Mesothelial cell of epicardium (in vitro differentiated cells): ENCODE results near the gene ACLY. TPM values are rescaled to one million over a fixed set of nuclear protein-coding genes. Genes with fewer than 3 reads are reported as not detected.
A peak's percentile ranks its signal among the peaks of the same experiment; 100 is the strongest.

ENCODE experiments used
- DNase-seq, 2 experiments: peaks; one replicate each; pipeline ENCODE4 v3.0.0; 2021; ENCODE audit warnings: low spot score in 2 of 2; ENCODE audit not compliant: unreplicated experiment in 2 of 2
- H3K27ac Mint-ChIP-seq: 2 replicates; pipeline ENCODE4 v1.8.0; 2021; ENCODE audit warnings: mixed read lengths
- H3K27me3 Mint-ChIP-seq: 2 replicates; pipeline ENCODE4 v1.8.0; 2021; ENCODE audit warnings: low read depth, mixed read lengths
- H3K36me3 Mint-ChIP-seq: 2 replicates; pipeline ENCODE4 v1.8.0; 2021; ENCODE audit warnings: mixed read lengths
- H3K4me1 Mint-ChIP-seq: 2 replicates; pipeline ENCODE4 v1.8.0; 2021; ENCODE audit warnings: mixed read lengths
- H3K4me3 Mint-ChIP-seq: 2 replicates; pipeline ENCODE4 v1.8.0; 2021; ENCODE audit warnings: mild to moderate bottlenecking, moderate library complexity, mixed read lengths
- H3K9me3 Mint-ChIP-seq: 2 replicates; pipeline ENCODE4 v1.8.0; 2021; ENCODE audit warnings: mixed read lengths
- total RNA-seq: library from RNA; stranded (reverse); gene quantifications from 3 replicates; pipeline ENCODE4 v1.2.1, GENCODE V29; 2021
- TF ChIP-seq, protein P1 (sequence below): fragments of 200-600 bp; sonication (generic); IDR thresholded peaks from one replicate; pipeline ENCODE4 v1.5.0; 2021; ENCODE audit warnings: antibody characterized with exemption; ENCODE audit not compliant: unreplicated experiment

ACLY gene
- total RNA-seq, 1 donor from 2014 or later = 133 TPM

DNA sequence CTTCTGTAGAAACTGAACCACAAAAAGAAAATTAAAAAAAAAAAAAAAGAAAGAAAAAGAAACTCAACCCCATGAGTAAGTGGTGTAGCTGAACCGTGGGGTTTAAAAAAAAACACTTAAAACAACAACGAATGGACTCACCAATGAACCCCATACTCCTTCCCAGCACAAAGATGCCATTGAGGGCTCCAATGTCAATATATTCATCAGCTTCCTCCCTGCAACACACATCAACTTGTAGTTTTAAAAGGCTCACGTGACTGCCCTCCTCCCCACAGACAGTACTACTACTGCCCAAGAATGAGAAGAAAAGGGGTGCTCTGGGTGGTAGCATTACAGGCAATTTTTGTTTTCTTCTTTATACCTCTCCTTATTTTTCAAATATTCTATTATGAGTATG, 50.2 kb downstream of the ACLY start:
- H3K27ac Mint-ChIP-seq = no peak overlapping the region
- H3K36me3 Mint-ChIP-seq = peaks cover 39% of the 10 kb centered on the region
- DNase-seq = no peak
- H3K9me3 Mint-ChIP-seq = no peaks in the 10 kb centered on the region
- H3K4me3 Mint-ChIP-seq = no peak overlapping the region
- H3K27me3 Mint-ChIP-seq = no peaks in the 10 kb centered on the region
- TF ChIP-seq, protein P1, sequence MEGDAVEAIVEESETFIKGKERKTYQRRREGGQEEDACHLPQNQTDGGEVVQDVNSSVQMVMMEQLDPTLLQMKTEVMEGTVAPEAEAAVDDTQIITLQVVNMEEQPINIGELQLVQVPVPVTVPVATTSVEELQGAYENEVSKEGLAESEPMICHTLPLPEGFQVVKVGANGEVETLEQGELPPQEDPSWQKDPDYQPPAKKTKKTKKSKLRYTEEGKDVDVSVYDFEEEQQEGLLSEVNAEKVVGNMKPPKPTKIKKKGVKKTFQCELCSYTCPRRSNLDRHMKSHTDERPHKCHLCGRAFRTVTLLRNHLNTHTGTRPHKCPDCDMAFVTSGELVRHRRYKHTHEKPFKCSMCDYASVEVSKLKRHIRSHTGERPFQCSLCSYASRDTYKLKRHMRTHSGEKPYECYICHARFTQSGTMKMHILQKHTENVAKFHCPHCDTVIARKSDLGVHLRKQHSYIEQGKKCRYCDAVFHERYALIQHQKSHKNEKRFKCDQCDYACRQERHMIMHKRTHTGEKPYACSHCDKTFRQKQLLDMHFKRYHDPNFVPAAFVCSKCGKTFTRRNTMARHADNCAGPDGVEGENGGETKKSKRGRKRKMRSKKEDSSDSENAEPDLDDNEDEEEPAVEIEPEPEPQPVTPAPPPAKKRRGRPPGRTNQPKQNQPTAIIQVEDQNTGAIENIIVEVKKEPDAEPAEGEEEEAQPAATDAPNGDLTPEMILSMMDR = no peak
- H3K4me1 Mint-ChIP-seq = peaks cover 3% of the 10 kb centered on the region

DNA sequence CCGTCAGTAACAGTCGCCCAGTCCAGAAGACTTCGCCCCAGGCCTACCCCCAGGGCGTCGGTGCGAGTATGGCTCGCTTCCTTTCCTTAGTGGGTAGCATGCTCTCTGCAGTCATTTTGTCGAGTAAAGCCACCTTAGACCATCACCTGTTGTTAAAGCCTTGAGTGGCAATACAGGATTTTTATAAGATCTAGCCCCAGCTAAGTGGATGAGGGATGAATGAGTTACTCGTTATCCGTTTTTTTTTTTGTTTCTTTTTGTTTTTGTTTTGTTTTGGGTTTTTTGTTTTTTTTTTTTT, 53.2 kb downstream of the ACLY start:
- TF ChIP-seq, protein P1 = no peak
- Mint-ChIP-seq H3K36me3 (peaks cover 13% of the 10 kb centered on the region), H3K27ac (peak overlapping the region; percentile 91), H3K9me3 (no peaks in the 10 kb centered on the region), H3K27me3 (no peaks in the 10 kb centered on the region), H3K4me1 (peaks cover 8% of the 10 kb centered on the region), H3K4me3 (no peak overlapping the region)
- DNase-seq = no peak

DNA sequence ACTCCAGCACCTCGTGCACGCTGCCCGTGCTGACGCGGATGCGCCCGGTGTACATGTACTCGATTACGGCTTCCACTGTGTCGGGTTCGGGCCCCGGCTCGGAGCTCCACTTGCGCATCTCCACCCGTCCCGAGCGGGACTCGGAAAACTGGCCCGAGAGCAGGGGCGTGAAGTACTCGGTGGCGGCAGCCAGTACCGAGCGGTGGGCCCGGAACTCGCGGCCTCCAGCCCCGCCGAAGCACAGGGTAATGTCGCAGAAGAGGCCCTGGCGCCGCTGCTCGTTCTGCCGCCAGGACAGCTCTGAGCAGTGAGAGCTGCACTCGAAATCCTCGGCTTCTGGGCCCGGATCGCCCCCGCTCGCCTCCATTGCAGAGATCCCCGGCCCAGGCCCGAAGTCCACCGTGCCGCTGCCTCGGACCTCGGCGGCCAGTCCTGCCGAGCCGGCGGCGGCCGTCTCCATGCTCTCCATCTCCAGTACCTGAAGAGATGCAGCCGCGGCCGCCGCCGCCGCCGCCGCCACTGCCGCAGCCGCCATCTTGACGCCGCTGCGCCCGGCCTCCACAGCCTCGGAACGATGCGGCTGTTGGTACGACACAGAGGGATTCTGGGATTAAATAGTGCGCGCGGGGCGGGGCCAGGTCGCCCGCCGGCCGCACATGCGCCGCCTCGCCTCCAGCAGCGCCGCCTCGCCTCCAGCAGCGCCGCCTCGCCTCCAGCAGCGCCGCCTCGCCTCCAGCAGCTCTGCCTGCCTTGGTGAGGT, 53.7 kb downstream of the ACLY start, which contains the start of gene KLHL11:
KLHL11 (minus strand) TSS at position 588 of the 760 bp plus-strand sequence; CDS start at position 535, 53 bp downstream.
- Mint-ChIP-seq H3K4me1 (peaks cover 9% of the 10 kb centered on the region), H3K36me3 (peaks cover 12% of the 10 kb centered on the region), H3K27me3 (no peaks in the 10 kb centered on the region), H3K4me3 (no peak within 1 kb of the TSS), H3K27ac (peak within 1 kb of the TSS; percentile 91), H3K9me3 (no peaks in the 10 kb centered on the region)
- TF ChIP-seq, protein P1 = no peak
- DNase-seq = peak; percentile 78 to 89

DNA sequence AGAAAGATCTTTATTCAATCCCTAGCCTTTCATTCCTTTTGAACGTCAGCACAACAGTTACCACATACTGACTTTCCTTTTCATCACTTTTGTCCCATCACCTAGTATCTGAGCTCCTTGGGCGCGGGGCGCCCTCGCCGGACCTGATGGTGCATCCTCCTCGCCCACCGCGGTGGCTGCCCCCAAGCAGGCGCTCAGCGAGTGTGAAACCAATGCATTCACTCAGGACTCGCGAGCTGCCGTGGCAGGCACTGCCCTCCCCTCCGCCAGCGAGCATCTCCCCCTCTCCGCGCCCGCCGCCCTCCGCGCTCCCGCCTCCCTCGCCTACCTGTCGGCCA, 54.3 kb downstream of the ACLY start:
- no peaks in the 10 kb centered on the region for H3K9me3 Mint-ChIP-seq
- TF ChIP-seq, protein P1 = no peak
- peaks cover 9% of the 10 kb centered on the region for H3K4me1 Mint-ChIP-seq
- H3K27me3 Mint-ChIP-seq = no peaks in the 10 kb centered on the region
- no peak overlapping the region for H3K27ac Mint-ChIP-seq
- DNase-seq = no peak
- H3K4me3 Mint-ChIP-seq = no peak overlapping the region
- H3K36me3 Mint-ChIP-seq = peaks cover 9% of the 10 kb centered on the region

DNA sequence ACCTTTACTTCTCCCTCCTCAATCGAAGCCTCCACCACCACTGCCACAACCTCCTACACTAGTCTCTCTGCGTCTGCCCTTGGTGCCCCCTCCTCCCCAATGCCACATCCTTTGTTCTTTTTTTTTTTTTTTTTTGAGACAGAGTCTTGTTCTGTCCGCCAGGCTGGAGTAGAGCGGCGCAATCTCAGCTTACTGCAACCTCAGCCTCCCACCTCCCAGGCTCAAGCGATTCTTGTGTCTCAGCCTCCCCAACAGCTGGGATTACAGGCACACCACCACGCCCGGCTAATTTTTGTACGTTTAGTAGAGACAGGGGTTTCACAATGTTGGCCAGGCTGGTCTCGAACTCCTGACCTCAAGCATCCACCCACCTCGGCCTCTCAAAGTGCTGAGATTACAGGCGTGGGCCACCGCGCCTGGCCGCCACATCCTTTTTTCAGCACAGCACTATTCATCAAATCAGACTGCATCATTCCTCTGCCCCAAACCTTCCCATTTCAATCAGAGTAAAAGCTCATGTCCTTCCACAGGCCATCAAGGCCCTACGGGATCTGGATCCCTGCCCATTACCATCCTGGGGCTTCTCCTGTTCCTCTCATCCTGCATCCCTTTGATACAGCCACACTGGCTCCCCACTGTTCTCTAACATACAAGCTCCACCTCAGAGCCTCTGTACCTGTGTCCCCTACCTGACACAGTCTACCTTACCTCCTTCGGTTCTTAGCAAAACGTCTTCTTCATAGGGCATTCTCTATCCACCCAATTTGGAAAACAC, 55.5 kb downstream of the ACLY start:
- Mint-ChIP-seq H3K4me3 (no peak overlapping the region), H3K36me3 (peaks cover 4% of the 10 kb centered on the region), H3K4me1 (peaks cover 9% of the 10 kb centered on the region), H3K9me3 (no peaks in the 10 kb centered on the region), H3K27me3 (no peaks in the 10 kb centered on the region), H3K27ac (no peak overlapping the region)
- DNase-seq = no peak
- TF ChIP-seq, protein P1 = no peak
